GM10248 (cell line): ENCODE measurements around the gene DHRS1.

Source experiments
- CTCF ChIA-PET: fragments of 300-600 bp; sonication (Branson Sonifier 250); formaldehyde crosslinking; extraction: SDS; loops from one replicate; lab custom pipeline; 2021; ENCODE audit warnings: antibody characterized with exemption; lab: Yijun Ruan, JAX
- POLR2A ChIA-PET: fragments of 350-650 bp; sonication (Branson Sonifier 250); formaldehyde crosslinking; extraction: SDS; loops from one replicate; lab custom pipeline; 2020; ENCODE audit warnings: antibody characterized with exemption; lab: Yijun Ruan, JAX
- DNase-seq: peaks from one replicate; pipeline ENCODE4 v3.0.0; 2012; ENCODE audit errors: extremely low spot score
- CTCF ChIP-seq: IDR thresholded peaks from 2 replicates; pipeline ENCODE4 v1.5.1; 2012; ENCODE audit warnings: mild to moderate bottlenecking, low read depth; ENCODE audit errors: extremely low read depth, missing control alignments, control extremely low read depth

DHRS1 gene

DNA sequence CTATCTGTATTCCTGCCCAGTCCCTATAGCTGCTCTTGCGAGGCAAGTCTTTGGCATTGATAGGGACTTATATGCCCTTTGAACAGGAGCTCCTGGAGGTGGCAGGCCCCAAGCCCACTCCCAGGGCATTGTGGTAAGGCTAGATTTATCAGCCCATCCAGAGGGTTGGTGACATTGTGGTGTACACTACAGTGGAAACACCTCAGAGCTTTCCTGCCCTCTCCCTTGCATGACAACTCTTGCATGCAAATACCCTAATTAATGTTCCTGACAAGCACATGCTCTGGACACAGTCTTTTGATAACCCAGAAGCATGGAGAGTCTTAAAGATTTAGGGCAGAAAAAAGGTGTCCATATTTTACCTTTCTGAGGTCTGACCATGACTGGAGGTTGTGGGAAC is 41.0 kb upstream of the DHRS1 start:
- DNase-seq: no peak
- CTCF ChIA-PET: interaction anchor here (0.7 to 21.9 kb wide), 9 partner anchors 8 to 93 kb away, joined by 3 to 629 read pairs (median 7); partner anchors contain the start of genes CBLN3, CIDEB, KHNYN and LTB4R2
- no peak for TF ChIP-seq CTCF
- POLR2A ChIA-PET: no interaction called here

DNA sequence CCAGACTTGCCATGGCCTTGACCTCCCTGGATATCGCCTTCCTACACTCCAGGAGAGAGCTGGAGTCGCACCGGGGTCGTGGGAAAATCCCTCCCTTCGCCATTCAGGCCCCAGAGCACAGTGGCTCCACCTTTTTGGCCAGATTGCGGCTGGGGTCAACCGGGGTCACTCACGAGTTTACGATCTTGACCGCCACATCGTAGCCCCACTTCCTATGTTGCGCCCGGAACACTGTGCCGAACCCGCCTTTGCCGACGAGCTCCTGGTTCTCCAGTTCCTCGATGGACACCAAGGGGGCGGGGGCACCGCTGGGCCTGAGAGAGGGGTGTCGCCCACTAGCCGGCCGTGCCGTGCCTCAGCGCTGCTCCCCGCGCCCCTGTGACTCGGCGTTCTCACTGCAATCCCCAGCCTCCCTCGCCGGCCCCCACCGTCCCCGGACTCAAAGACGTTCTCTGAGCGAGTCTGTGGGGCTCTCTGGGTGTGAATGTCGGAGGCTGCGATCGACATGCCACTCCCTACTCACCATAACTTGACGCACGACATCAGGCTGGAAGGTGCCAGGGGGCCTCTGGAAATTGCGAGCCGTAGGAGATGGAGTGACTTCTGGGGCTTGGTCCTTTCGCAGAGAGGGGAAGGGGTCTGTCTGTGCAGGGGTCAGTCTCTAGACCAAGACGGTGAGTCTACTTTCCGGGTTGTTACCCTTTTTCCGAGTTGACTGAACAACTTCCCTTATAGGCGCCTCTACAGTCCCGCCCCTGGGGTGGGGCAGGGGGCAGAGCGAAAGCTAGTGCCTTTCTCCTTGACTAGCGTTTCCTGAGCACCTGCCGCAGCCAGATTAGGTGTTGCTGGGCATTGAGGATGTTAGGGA is 39.9 kb upstream of the DHRS1 start, which contains the start of gene RIPK3:
Gene RIPK3, minus strand, starts transcription at position 708 of the 868 bp plus-strand sequence. Its CDS starts 165 bp downstream, at position 543.
- TF ChIP-seq CTCF: no peak
- POLR2A ChIA-PET: interaction anchor here (1.3 kb wide), 1 partner anchor 92 kb away, joined by 5 read pairs; no protein-coding TSS in a partner anchor
- CTCF ChIA-PET: interaction anchor here (0.8 to 21.9 kb wide), 13 partner anchors 7 to 94 kb away, joined by 3 to 629 read pairs (median 5); partner anchors contain the start of genes CBLN3, CIDEB, KHNYN and LTB4R2
- DNase-seq: peak; percentile 84

- ChIA-PET CTCF (interaction anchor here (0.8 to 21.9 kb wide), 7 partner anchors 9 to 95 kb away, joined by 3 to 629 read pairs (median 3); partner anchors contain the start of genes CBLN3, CIDEB, KHNYN and LTB4R2), POLR2A (interaction anchor here (1.3 kb wide), 1 partner anchor 93 kb away, joined by 5 read pairs; no protein-coding TSS in a partner anchor)
Measured at GRCh38 chr14:24338843-24339242, 39.3 kb upstream of the DHRS1 start.

GRCh38 chr14:24337824-24338175 is 38.2 kb upstream of the DHRS1 start:
- no peak for TF ChIP-seq CTCF
- DNase-seq: no peak
- ChIA-PET POLR2A (no interaction called here), CTCF (interaction anchor here (0.9 to 21.9 kb wide), 6 partner anchors 10 to 96 kb away, joined by 3 to 629 read pairs (median 6); partner anchors contain the start of genes CBLN3, CIDEB, KHNYN and LTB4R2)

More at GRCh38 chr14:24338843-24339242, 39.3 kb upstream of the DHRS1 start:
- TF ChIP-seq CTCF: no peak
- DNase-seq: no peak

- CTCF ChIA-PET: interaction anchor here (0.9 to 21.9 kb wide), 9 partner anchors 10 to 97 kb away, joined by 3 to 629 read pairs (median 5); partner anchors contain the start of genes CBLN3, CIDEB, KHNYN and LTB4R2
- no peak for TF ChIP-seq CTCF
- DNase-seq: no peak
- POLR2A ChIA-PET: no interaction called here
Measured at GRCh38 chr14:24337144-24337823, 37.7 kb upstream of the DHRS1 start.
